Endothelial cell of umbilical vein (primary cell): ENCODE data around the gene HMCES. TPM values are rescaled to one million over a fixed set of nuclear protein-coding genes. Genes with fewer than 3 reads are reported as not detected.

ENCODE experiments used
- BruUV-seq: library from RNA; stranded (reverse); fragments of 400-500 nt; replicated peaks from 2 replicates; lab custom pipeline; 2021; lab: Mats Ljungman, UMichigan
- CTCF ChIA-PET: fragments of 300-600, 350-600 bp; sonication (Branson Sonifier 250); formaldehyde crosslinking; loops from one replicate; lab custom pipeline; 2021; ENCODE audit warnings: antibody characterized with exemption, inconsistent platforms; lab: Charles Lee
- POLR2A ChIA-PET: fragments of 300-600, 350-600 bp; sonication (Branson Sonifier 250); formaldehyde crosslinking; loops from one replicate; lab custom pipeline; 2021; ENCODE audit warnings: antibody characterized with exemption, inconsistent platforms; lab: Charles Lee
- DNase-seq: peaks from one replicate; pipeline ENCODE4 v3.0.0-alpha.2; 2011; ENCODE audit warnings: low read depth, low spot score
- FAIRE-seq: peaks from 2 replicates; lab custom pipeline; 2011; peaks lifted over from hg19 to GRCh38; lab: Jason Lieb, UNC
- H2AFZ ChIP-seq: 2 replicates; pipeline ENCODE4 v1.6.0; 2012; ENCODE audit warnings: low read depth, low read length, control low read depth, inconsistent platforms
- H3K27ac ChIP-seq: 2 replicates; pipeline ENCODE4 v1.5.1; 2011; ENCODE audit warnings: low read depth, mild to moderate bottlenecking, control low read depth, low read length, moderate library complexity; ENCODE audit not compliant: insufficient read depth
- H3K27me3 ChIP-seq, 2 experiments: 2 replicates each; pipeline versions ENCODE4 v1.6.0 to v1.6.1; 2011; ENCODE audit warnings: low read length in 2 of 2, mixed read lengths in 1 of 2; ENCODE audit not compliant: control insufficient read depth in 2 of 2, insufficient read depth in 2 of 2
- H3K36me3 ChIP-seq, 2 experiments: 2 replicates in 1 of 2; 3 replicates in 1 of 2; pipeline ENCODE4 v1.5.1; 2011; ENCODE audit warnings: low read length in 2 of 2, mild to moderate bottlenecking in 1 of 2, moderate library complexity in 1 of 2; ENCODE audit not compliant: control insufficient read depth in 2 of 2, insufficient read depth in 2 of 2; ENCODE audit errors: extremely low read depth in 1 of 2
- H3K4me1 ChIP-seq: 3 replicates; pipeline ENCODE4 v1.5.1; 2011; ENCODE audit warnings: mild to moderate bottlenecking, low read length; ENCODE audit not compliant: control insufficient read depth, insufficient read depth; ENCODE audit errors: extremely low read depth
- H3K4me2 ChIP-seq: 2 replicates; pipeline ENCODE4 v1.6.1; 2011; ENCODE audit warnings: low read length, control low read depth, mixed read lengths; ENCODE audit not compliant: insufficient read depth
- H3K4me3 ChIP-seq, 3 experiments: fragments of 200-600 bp in 1 of 3; sonication (generic), shearing (Covaris generic) in 1 of 3; replicated peaks in 1 of 3; 2 replicates each; pipeline ENCODE4 v1.5.1; 2011 to 2016; ENCODE audit warnings: control low read depth in 3 of 3, low read length in 3 of 3, mild to moderate bottlenecking in 2 of 3, inconsistent platforms in 1 of 3, low read depth in 1 of 3, moderate library complexity in 1 of 3; ENCODE audit not compliant: insufficient read depth in 1 of 3
- H3K79me2 ChIP-seq: 2 replicates; pipeline ENCODE4 v1.6.0; 2012; ENCODE audit warnings: low read length, inconsistent platforms; ENCODE audit not compliant: control insufficient read depth, insufficient read depth
- H3K9ac ChIP-seq: replicated peaks from 2 replicates; pipeline ENCODE3; 2011; ENCODE audit warnings: low read length, control low read depth; ENCODE audit not compliant: insufficient read depth; ENCODE audit errors: extremely low read depth
- H3K9me1 ChIP-seq: replicated peaks from 3 replicates; pipeline ENCODE4 v1.6.0; 2011; ENCODE audit warnings: mild to moderate bottlenecking, low read length; ENCODE audit not compliant: control insufficient read depth, insufficient read depth; ENCODE audit errors: extremely low read depth
- H3K9me3 ChIP-seq: replicated peaks from 2 replicates; pipeline ENCODE4 v1.5.1; 2012; ENCODE audit warnings: low read length, inconsistent platforms; ENCODE audit not compliant: control insufficient read depth, insufficient read depth
- H4K20me1 ChIP-seq: replicated peaks from 2 replicates; pipeline ENCODE3; 2011; ENCODE audit warnings: mild to moderate bottlenecking, low read length; ENCODE audit not compliant: control insufficient read depth, insufficient read depth; ENCODE audit errors: extremely low read depth
- EZH2 ChIP-seq: IDR thresholded peaks from 2 replicates; pipeline ENCODE4 v1.6.1; 2012; ENCODE audit warnings: borderline replicate concordance, low read depth, mild to moderate bottlenecking, moderate library complexity, low read length, inconsistent platforms; ENCODE audit not compliant: severe bottlenecking
- FOS ChIP-seq: IDR thresholded peaks from 2 replicates; pipeline ENCODE4 v1.6.1; 2011; ENCODE audit warnings: mild to moderate bottlenecking, low read length, moderate library complexity, borderline replicate concordance; ENCODE audit not compliant: insufficient read depth
- GATA2 ChIP-seq: IDR thresholded peaks from 2 replicates; pipeline ENCODE4 v1.7.0; 2011; ENCODE audit warnings: low read depth, mild to moderate bottlenecking, moderate library complexity, mixed read lengths, low read length; ENCODE audit not compliant: insufficient read length, insufficient read depth
- JUN ChIP-seq: IDR thresholded peaks from 2 replicates; pipeline ENCODE4 v1.6.1; 2011; ENCODE audit warnings: borderline replicate concordance, low read depth; ENCODE audit not compliant: insufficient read length, insufficient read depth
- MAX ChIP-seq: IDR thresholded peaks from 2 replicates; pipeline ENCODE4 v1.6.1; 2011; ENCODE audit not compliant: insufficient read depth, insufficient read length
- MYC ChIP-seq: IDR thresholded peaks from one replicate; pipeline ENCODE4 v1.6.1; 2011; ENCODE audit warnings: mild to moderate bottlenecking, low read depth, low read length
- POLR2A ChIP-seq: IDR thresholded peaks from 2 replicates; pipeline ENCODE4 v1.6.1; 2012; ENCODE audit warnings: low read depth, mild to moderate bottlenecking, control low read depth, low read length
- POLR2AphosphoS5 ChIP-seq: IDR thresholded peaks from 2 replicates; pipeline ENCODE4 v1.6.1; 2012; ENCODE audit warnings: low read depth, mild to moderate bottlenecking, control low read depth, low read length, moderate library complexity; ENCODE audit not compliant: insufficient read depth
- dilution Hi-C: fragments of 300-500 bp; cut with MboI; formaldehyde crosslinking; loops from one replicate; pipeline ENCODE4 v1.15.0; 2019; ENCODE audit warnings: low sequenced_read_pairs; ENCODE audit not compliant: extremely low pct_ligation_motif_present
- intact Hi-C: fragments of 100-400 bp; cut with micrococcal nuclease; formaldehyde crosslinking; loops from one replicate; pipeline ENCODE4 v1.10.0; 2022
- polyA plus RNA-seq, 4 experiments: library from polyadenylated mRNA; depleted of rRNA in 3 of 4; stranded (reverse) in 3 of 4; unstranded in 1 of 4; fragments of >200 nt; gene quantifications; 2 replicates each; pipeline versions ENCODE4 v1.2.1 to v1.2.3, GENCODE V29; 2011 to 2012; ENCODE audit warnings: missing spikeins in 1 of 4
- total RNA-seq: library from RNA; stranded (reverse); gene quantifications from 2 replicates; pipeline ENCODE4 v1.2.3, GENCODE V29; 2021
- TF ChIP-seq, protein P1 (sequence below), 2 donors: IDR thresholded peaks; 1 replicate in 1 of 2; 2 replicates in 1 of 2; pipeline ENCODE4 v1.5.1; 2011; ENCODE audit warnings: low read length in 2 of 2, mild to moderate bottlenecking in 2 of 2, moderate library complexity in 2 of 2, control low read depth in 1 of 2, inconsistent platforms in 1 of 2, low read depth in 1 of 2; ENCODE audit not compliant: insufficient read depth in 1 of 2; ENCODE audit errors: extremely low read depth in 1 of 2

The HMCES gene
- total and polyA plus RNA-seq, 2 donors (not counting 3 experiments of a cell fraction or from before 2014, with no cell fraction given), result 30.6 to 40.8 TPM

DNA sequence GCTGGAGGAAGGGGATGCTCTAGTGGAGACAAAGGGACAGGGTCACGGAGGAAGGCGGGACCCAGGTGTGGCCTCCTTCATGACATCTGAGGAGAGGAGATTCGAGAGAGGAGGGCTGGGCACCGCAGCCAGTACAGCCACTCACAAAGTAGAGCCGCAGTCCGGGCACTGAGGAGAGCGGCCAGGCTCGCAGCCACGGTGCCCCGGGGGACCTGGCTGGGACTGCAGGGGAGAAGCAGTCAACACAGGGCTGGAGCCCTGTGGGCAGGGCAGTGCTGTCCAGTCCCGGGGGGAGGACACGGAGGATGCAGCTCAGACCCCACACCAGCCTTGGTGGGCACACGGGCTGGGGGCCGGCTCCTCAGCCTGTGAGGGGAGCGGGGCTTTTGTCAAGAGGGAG lies 40.3 kb downstream of the HMCES start:
- H3K4me1 ChIP-seq, result peaks cover 4% of the 10 kb centered on the region
- no peak overlapping the region for H3K4me2 ChIP-seq
- H4K20me1 ChIP-seq, result no peaks in the 10 kb centered on the region
- no peaks in the 10 kb centered on the region for H3K27me3 ChIP-seq
- dilution Hi-C loops (no loop called here), intact Hi-C loops (loop anchor here (5.0 kb wide), 1 partner anchor 137 kb away; the partner anchor contains the start of gene CNBP)
- H3K27ac ChIP-seq, result no peak overlapping the region
- CTCF ChIA-PET, result no interaction called here
- H2AFZ ChIP-seq, result no peak overlapping the region
- DNase-seq, result no peak
- no peak overlapping the region for H3K9ac ChIP-seq
- H3K4me3 ChIP-seq, result no peak overlapping the region
- no peaks in the 10 kb centered on the region for H3K36me3 ChIP-seq
- H3K9me3 ChIP-seq, result no peaks in the 10 kb centered on the region
- POLR2A ChIA-PET, result no interaction called here
- no peak for FAIRE-seq
- TF ChIP-seq, protein P1, sequence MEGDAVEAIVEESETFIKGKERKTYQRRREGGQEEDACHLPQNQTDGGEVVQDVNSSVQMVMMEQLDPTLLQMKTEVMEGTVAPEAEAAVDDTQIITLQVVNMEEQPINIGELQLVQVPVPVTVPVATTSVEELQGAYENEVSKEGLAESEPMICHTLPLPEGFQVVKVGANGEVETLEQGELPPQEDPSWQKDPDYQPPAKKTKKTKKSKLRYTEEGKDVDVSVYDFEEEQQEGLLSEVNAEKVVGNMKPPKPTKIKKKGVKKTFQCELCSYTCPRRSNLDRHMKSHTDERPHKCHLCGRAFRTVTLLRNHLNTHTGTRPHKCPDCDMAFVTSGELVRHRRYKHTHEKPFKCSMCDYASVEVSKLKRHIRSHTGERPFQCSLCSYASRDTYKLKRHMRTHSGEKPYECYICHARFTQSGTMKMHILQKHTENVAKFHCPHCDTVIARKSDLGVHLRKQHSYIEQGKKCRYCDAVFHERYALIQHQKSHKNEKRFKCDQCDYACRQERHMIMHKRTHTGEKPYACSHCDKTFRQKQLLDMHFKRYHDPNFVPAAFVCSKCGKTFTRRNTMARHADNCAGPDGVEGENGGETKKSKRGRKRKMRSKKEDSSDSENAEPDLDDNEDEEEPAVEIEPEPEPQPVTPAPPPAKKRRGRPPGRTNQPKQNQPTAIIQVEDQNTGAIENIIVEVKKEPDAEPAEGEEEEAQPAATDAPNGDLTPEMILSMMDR (IDR thresholded peaks at IDR 0.05; ENCODE audit: extremely low read depth in 1 of 2, insufficient read depth in 1 of 2, low read depth in 1 of 2, low read length in 2 of 2), result no peak
- TF ChIP-seq JUN, result no peak
- no peak for TF ChIP-seq POLR2A
- TF ChIP-seq POLR2AphosphoS5, result no peak
- TF ChIP-seq EZH2, result no peak
- TF ChIP-seq GATA2, result no peak
- no peak for TF ChIP-seq MYC
- TF ChIP-seq FOS, result no peak
- TF ChIP-seq MAX, result no peak
- BruUV-seq, result no TSS peak
- peaks cover 2% of the 10 kb centered on the region for H3K79me2 ChIP-seq
- no peaks in the 10 kb centered on the region for H3K9me1 ChIP-seq
